Loucy (cell line): ENCODE data around the gene OGDH.

Experiments used
- CTCF ChIP-seq: fragments of 200-600 bp; sonication (generic); conservative IDR thresholded peaks from 2 replicates; pipeline ENCODE4 v1.5.1; 2014; ENCODE audit warnings: mild to moderate bottlenecking, antibody characterized with exemption, low read length
- EZH2phosphoT487 ChIP-seq: fragments of 200-600 bp; IDR thresholded peaks from 2 replicates; pipeline ENCODE4 v1.6.1; 2018; ENCODE audit warnings: antibody characterized with exemption, mild to moderate bottlenecking, moderate library complexity, borderline replicate concordance

GRCh38 chr7:44615793-44616192, 9.4 kb downstream of the OGDH start:
- TF ChIP-seq CTCF (no peak), EZH2phosphoT487 (no peak)
